Sigmoid colon (tissue), 7 donors: Measurements from ENCODE around the gene CERKL. TPM values are rescaled to one million over a fixed set of nuclear protein-coding genes. Genes with fewer than 3 reads are reported as not detected.

Source experiments
- DNase-seq: peaks from one replicate; pipeline ENCODE4 v3.0.0-alpha.2; 2019
- H3K27ac ChIP-seq, 4 donors: fragments of 200-600 bp; sonication (generic); one replicate each; pipeline ENCODE4 v1.5.1; 2016 to 2019; ENCODE audit warnings: mild to moderate bottlenecking in 1 of 4
- H3K27me3 ChIP-seq, 3 donors: fragments of 200-600 bp; sonication (generic); one replicate each; pipeline ENCODE4 v1.5.1; 2019; ENCODE audit warnings: mild to moderate bottlenecking in 1 of 3
- H3K36me3 ChIP-seq, 4 donors: fragments of 200-600 bp; sonication (generic); one replicate each; pipeline ENCODE4 v1.5.1; 2016 to 2019
- H3K4me1 ChIP-seq, 4 donors: fragments of 200-600 bp; sonication (generic); one replicate each; pipeline ENCODE4 v1.5.1; 2017 to 2019
- H3K4me3 ChIP-seq, 4 donors: fragments of 200-600 bp; sonication (generic); one replicate each; pipeline ENCODE4 v1.5.1; 2017 to 2019; ENCODE audit warnings: mild to moderate bottlenecking in 2 of 4, moderate library complexity in 1 of 4
- H3K9me3 ChIP-seq, 4 donors: fragments of 200-600 bp in 3 of 4; sonication (generic) in 3 of 4; one replicate each; pipeline versions ENCODE4 v1.5.1 to v1.6.1; 2013 to 2019
- CTCF ChIP-seq, 4 experiments: fragments of 450-650 bp in 3 of 4; fragments of 200-600 bp in 1 of 4; IDR thresholded peaks; one replicate each; pipeline ENCODE4 v1.5.1; 2016 to 2019; ENCODE audit warnings: antibody characterized with exemption in 4 of 4, mild to moderate bottlenecking in 3 of 4, moderate library complexity in 2 of 4
- EP300 ChIP-seq, 4 donors: sonication (generic); formaldehyde crosslinking; IDR thresholded peaks; one replicate each; pipeline ENCODE4 v1.6.1; 2017; ENCODE audit warnings: antibody characterized with exemption in 4 of 4
- POLR2A ChIP-seq, 2 donors: fragments of 450-650 bp; IDR thresholded peaks; one replicate each; pipeline ENCODE4 v1.6.1; 2016; ENCODE audit warnings: antibody characterized with exemption in 2 of 2, mild to moderate bottlenecking in 2 of 2, moderate library complexity in 2 of 2
- POLR2AphosphoS5 ChIP-seq, 4 donors: sonication (generic); formaldehyde crosslinking; IDR thresholded peaks; one replicate each; pipeline ENCODE4 v1.6.1; 2017; ENCODE audit warnings: antibody characterized with exemption in 4 of 4
- WGBS, 2 donors: extraction: QIAGEN DNeasy Blood & Tissue Kit; methylation state at CpG; one replicate each; pipeline ENCODE4 v1.1.7; 2013; 5-methylcytosine and 5-hydroxymethylcytosine counted together
- intact Hi-C: fragments of 100-400 bp; cut with DNase I; formaldehyde crosslinking; loops from one replicate; pipeline ENCODE4 v1.15.1; 2023
- polyA plus RNA-seq, 3 donors: library from polyadenylated mRNA; stranded (reverse); fragments of 200-250 nt; gene quantifications; one replicate each; pipeline ENCODE4 v1.2.3, GENCODE V29; 2013
- total RNA-seq, 4 donors: library from RNA; depleted of rRNA; stranded (reverse); fragments of >200 nt; gene quantifications; one replicate each; pipeline ENCODE4 v1.1.0, GENCODE V29; 2016
- donor health status: healthy with polysubstance abuse.
- donor health status: Bipolar disorder and iron deficiency.
- donor health status: healthy.

CERKL gene
- total and polyA plus RNA-seq, 7 donors = 0.09 TPM; not detected in 6

- H3K27ac ChIP-seq = no peak overlapping the region
- DNase-seq = no peak
- H3K27me3 ChIP-seq = no peaks in the 10 kb centered on the region
- H3K36me3 ChIP-seq = no peaks in the 10 kb centered on the region
- no peaks in the 10 kb centered on the region for H3K9me3 ChIP-seq
- H3K4me1 ChIP-seq = no peaks in the 10 kb centered on the region
- 95 to 97% methylated on average over 17 of the region's 17 CpGs for WGBS, 2 donors
- no peak overlapping the region for H3K4me3 ChIP-seq
- intact Hi-C loops = no loop called here
- no peak for TF ChIP-seq POLR2AphosphoS5 (IDR thresholded peaks at IDR 0.05)
- no peak for TF ChIP-seq POLR2A (IDR thresholded peaks at IDR 0.05)
- TF ChIP-seq CTCF (IDR thresholded peaks at IDR 0.05) = no peak
- no peak for TF ChIP-seq EP300 (IDR thresholded peaks at IDR 0.05)
These were observed 37.4 kb upstream of the CERKL start for GRCh38 chr2:181694271-181694670.

DNA sequence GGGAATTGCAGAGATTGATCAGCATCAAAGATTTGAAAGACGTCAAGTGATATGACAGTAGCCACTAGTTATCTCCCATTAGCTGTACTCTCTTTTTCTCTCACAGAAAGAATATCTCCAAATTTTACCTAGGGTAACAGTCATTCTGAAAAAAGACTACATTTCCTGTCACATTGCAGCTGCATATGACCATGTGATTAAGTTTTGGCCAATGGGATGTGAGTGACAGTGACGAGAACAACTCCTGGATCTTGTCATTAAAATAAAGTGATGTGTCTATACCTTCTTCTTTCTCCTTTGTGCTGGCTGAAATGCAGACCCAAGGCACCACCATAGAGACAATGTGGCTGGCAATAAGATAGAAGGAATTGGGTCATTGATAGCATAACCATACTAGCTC, 34.0 kb upstream of the CERKL start:
- TF ChIP-seq POLR2A (IDR thresholded peaks at IDR 0.05) (no peak), CTCF (IDR thresholded peaks at IDR 0.05) (no peak), EP300 (IDR thresholded peaks at IDR 0.05) (no peak), POLR2AphosphoS5 (IDR thresholded peaks at IDR 0.05) (no peak)
- Histone ChIP-seq H3K27ac (no peak overlapping the region), H3K36me3 (no peaks in the 10 kb centered on the region), H3K27me3 (peaks cover 0 to 22% (median 0%) of the 10 kb centered on the region in 3 donors), H3K4me1 (no peaks in the 10 kb centered on the region), H3K9me3 (no peaks in the 10 kb centered on the region), H3K4me3 (no peak overlapping the region)
- WGBS, 2 donors = 84 to 89% methylated on average over 2 of the region's 2 CpGs
- intact Hi-C loops = no loop called here
- DNase-seq = no peak

- H3K36me3 ChIP-seq = no peaks in the 10 kb centered on the region
- no peak overlapping the region for H3K4me3 ChIP-seq
- 52 to 53% methylated on average over 6 of the region's 6 CpGs for WGBS, 2 donors
- peaks cover 0 to 26% (median 19%) of the 10 kb centered on the region in 4 donors for H3K4me1 ChIP-seq
- H3K9me3 ChIP-seq = no peaks in the 10 kb centered on the region
- peaks cover 29 to 62% (median 36%) of the 10 kb centered on the region in 3 donors for H3K27me3 ChIP-seq
- no peak overlapping the region for H3K27ac ChIP-seq
- DNase-seq = no peak
- intact Hi-C loops = no loop called here
- TF ChIP-seq EP300 (IDR thresholded peaks at IDR 0.05) (no peak), CTCF (IDR thresholded peaks at IDR 0.05) (no peak), POLR2A (IDR thresholded peaks at IDR 0.05) (no peak), POLR2AphosphoS5 (IDR thresholded peaks at IDR 0.05) (no peak)
These were observed 29.8 kb upstream of the CERKL start for GRCh38 chr2:181686576-181687185.

DNA sequence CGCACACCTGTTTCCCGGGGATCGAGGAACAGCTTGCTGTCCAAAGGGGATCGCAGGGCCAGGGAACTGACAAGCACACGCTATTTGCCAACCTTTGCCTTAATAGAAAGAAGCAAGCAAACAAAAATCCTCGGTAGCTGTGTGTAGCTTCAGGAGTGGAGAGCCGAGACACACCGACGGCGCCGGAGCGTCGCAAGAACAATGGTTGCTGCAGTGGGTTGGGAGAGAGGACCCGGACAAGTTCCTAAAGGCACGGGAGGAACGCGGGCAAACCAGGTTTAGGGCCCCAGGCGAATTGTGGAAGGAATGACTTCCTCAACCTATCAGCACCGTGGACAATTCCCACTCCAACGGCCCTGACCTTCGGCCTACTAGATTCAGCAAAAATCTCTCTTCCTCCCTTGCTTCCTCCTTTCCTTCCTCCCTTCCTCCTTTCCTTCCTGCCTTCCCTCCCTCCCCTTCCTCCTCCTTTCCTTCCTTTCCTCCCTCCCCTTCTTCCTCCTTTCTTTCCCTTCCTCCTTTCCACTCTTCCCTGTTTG, 28.3 kb upstream of the CERKL start:
- H3K27me3 ChIP-seq = peaks cover 41 to 77% (median 50%) of the 10 kb centered on the region in 3 donors
- 6 to 15% methylated on average over 21 of the region's 21 CpGs for WGBS, 2 donors
- intact Hi-C loops = no loop called here
- peaks cover 0 to 40% (median 26%) of the 10 kb centered on the region in 4 donors for H3K4me1 ChIP-seq
- H3K9me3 ChIP-seq = no peaks in the 10 kb centered on the region
- no peak overlapping the region for H3K27ac ChIP-seq
- DNase-seq = no peak
- no peak overlapping the region for H3K4me3 ChIP-seq
- TF ChIP-seq CTCF (IDR thresholded peaks at IDR 0.05) (no peak), EP300 (IDR thresholded peaks at IDR 0.05) (no peak), POLR2AphosphoS5 (IDR thresholded peaks at IDR 0.05) (no peak), POLR2A (IDR thresholded peaks at IDR 0.05) (no peak)
- H3K36me3 ChIP-seq = no peaks in the 10 kb centered on the region
